MM.1S (cell line): ENCODE results near the gene GPC3.

ENCODE experiments used
- CTCF ChIP-seq: fragments of 300-600 bp; sonication (generic); IDR thresholded peaks from 2 replicates; pipeline ENCODE4 v1.5.1; 2016; ENCODE audit warnings: antibody characterized with exemption, low read length, mixed read lengths
- EZH2 ChIP-seq: fragments of 300-600 bp; sonication (generic); optimal IDR thresholded peaks from 2 replicates; pipeline ENCODE3; 2017; ENCODE audit warnings: low read depth, mild to moderate bottlenecking, antibody characterized with exemption, low read length, mixed read lengths
- EZH2phosphoT487 ChIP-seq: fragments of 300-600 bp; sonication (generic); IDR thresholded peaks from 2 replicates; pipeline ENCODE4 v1.6.1; 2018; ENCODE audit warnings: antibody characterized with exemption, low read length

GRCh38 chrX:133511041-133511440 is 474.4 kb downstream of the GPC3 start:
- no peak for TF ChIP-seq CTCF
- no peak for TF ChIP-seq EZH2phosphoT487
- no peak for TF ChIP-seq EZH2
